T-helper 22 cell (primary cell): ENCODE measurements around the gene LONRF2.

Experiments
- DNase-seq: peaks from one replicate; pipeline ENCODE4 v3.0.0-alpha.2; 2020; ENCODE audit warnings: low read depth

LONRF2 gene

GRCh38 chr2:100236166-100236565, 86.1 kb downstream of the LONRF2 start:
- no peak for DNase-seq

- no peak for DNase-seq
These were observed 86.7 kb downstream of the LONRF2 start for GRCh38 chr2:100235581-100235980.

- peak; percentile 14 for DNase-seq
These were observed 87.2 kb downstream of the LONRF2 start for GRCh38 chr2:100235098-100235497.

- DNase-seq = no peak
These were observed 88.2 kb downstream of the LONRF2 start for GRCh38 chr2:100234141-100234540.

GRCh38 chr2:100233061-100233460, 89.2 kb downstream of the LONRF2 start:
- DNase-seq = no peak

GRCh38 chr2:100230754-100231153, 91.5 kb downstream of the LONRF2 start:
- DNase-seq = no peak

GRCh38 chr2:100228967-100229366, 93.3 kb downstream of the LONRF2 start:
- no peak for DNase-seq

- no peak for DNase-seq
These were observed 93.9 kb downstream of the LONRF2 start for GRCh38 chr2:100228415-100228814.

- DNase-seq = no peak
These were observed 97.2 kb downstream of the LONRF2 start for GRCh38 chr2:100224988-100225710.

GRCh38 chr2:100223502-100223901, 98.8 kb downstream of the LONRF2 start:
- no peak for DNase-seq
